ENCODE results near the gene AOC3.
"Not testable (repeated sequence)": the region's sequence is repeated elsewhere in the genome, so short reads cannot be mapped to it uniquely, and the experiment has no call there.

Gene AOC3

GRCh38 chr17:42866216-42866615, 15.2 kb downstream of the AOC3 start:
- H3K27ac ChIP-seq: no peak overlapping the region
- peaks cover 25 to 47% (median 36%) of the 10 kb centered on the region in 3 donors for H3K36me3 ChIP-seq
- no peak for DNase-seq
- H3K4me3 ChIP-seq: no peak overlapping the region
- intact Hi-C loops (cut with DNase I; ENCODE audit: low total_unique reads): no loop called here
- H3K27me3 ChIP-seq: no peaks in the 10 kb centered on the region
- peaks cover 0 to 21% (median 12%) of the 10 kb centered on the region in 4 donors for H3K4me1 ChIP-seq
- H3K9me3 ChIP-seq: no peaks in the 10 kb centered on the region
- no peak for TF ChIP-seq CTCF (IDR thresholded peaks at IDR 0.05)

DNA sequence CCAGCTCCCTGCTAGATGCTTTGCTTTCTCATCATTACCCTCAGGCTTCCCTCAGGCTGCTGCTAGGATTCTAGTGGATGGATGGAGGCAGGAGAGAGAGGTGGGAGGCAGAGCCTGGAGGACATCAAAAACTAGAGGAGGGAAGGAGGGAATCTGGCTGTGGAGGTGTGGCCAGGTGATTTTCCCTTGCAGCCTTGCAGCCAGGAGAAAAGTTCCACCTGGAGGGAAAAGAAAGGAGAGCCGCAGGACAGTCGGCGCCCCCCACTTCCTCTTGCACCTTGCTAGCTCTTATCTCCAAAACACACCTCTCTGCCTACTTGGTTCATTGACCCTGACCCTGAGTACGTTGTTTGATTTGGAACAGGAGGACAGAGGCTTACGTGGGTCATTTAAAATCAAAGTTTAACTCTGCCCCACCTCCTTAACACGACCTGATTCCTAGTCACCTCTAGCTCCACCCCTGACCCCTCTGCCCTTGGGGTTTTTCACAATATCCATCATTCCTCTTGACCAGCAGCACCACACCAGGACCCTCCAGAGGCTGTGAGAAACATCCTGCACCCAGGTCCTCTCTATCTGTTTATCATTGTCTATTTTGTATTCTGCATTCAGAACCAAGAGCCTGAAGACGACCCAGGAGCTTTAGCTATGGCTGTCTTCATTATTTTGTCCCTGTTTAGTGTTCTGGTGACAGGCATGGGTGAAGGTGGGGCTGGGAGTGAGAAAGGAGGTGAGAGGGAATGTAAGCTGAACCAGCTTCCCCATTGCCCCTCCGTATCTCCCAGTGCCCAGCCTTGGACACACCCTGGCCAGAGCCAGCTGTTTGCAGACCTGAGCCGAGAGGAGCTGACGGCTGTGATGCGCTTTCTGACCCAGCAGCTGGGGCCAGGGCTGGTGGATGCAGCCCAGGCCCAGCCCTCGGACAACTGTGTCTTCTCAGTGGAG, 15.9 kb downstream of the AOC3 start:
- Histone ChIP-seq H3K27me3 (no peaks in the 10 kb centered on the region), H3K4me3 (no peak overlapping the region), H3K4me1 (peaks cover 0 to 21% (median 12%) of the 10 kb centered on the region in 4 donors), H3K36me3 (peaks cover 26 to 54% (median 41%) of the 10 kb centered on the region in 3 donors), H3K9me3 (no peaks in the 10 kb centered on the region), H3K27ac (no peak overlapping the region)
- no peak for DNase-seq
- TF ChIP-seq CTCF (IDR thresholded peaks at IDR 0.05): no peak
- intact Hi-C loops (cut with DNase I; ENCODE audit: low total_unique reads): no loop called here

DNA sequence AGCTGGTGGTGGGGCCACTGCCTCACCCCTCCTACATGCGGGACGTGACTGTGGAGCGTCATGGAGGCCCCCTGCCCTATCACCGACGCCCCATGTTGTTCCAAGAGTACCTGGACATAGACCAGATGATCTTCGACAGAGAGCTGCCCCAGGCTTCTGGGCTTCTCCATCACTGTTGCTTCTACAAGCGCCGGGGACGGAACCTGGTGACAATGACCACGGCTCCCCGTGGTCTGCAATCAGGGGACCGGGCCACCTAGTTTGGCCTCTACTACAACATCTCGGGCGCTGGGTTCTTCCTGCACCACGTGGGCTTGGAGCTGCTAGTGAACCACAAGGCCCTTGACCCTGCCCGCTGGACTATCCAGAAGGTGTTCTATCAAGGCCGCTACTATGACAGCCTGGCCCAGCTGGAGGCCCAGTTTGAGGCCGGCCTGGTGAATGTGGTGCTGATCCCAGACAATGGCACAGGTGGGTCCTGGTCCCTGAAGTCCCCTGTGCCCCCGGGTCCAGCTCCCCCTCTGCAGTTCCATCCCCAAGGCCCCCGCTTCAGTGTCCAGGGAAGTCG, 16.8 kb downstream of the AOC3 start:
- H3K27ac ChIP-seq; intact Hi-C loops (cut with DNase I; ENCODE audit: low total_unique reads); H3K27me3 ChIP-seq; H3K4me3 ChIP-seq; DNase-seq; H3K9me3 ChIP-seq: not testable (repeated sequence)
- peaks cover 0 to 21% (median 12%) of the 10 kb centered on the region in 4 donors for H3K4me1 ChIP-seq
- H3K36me3 ChIP-seq: peaks cover 34 to 62% (median 49%) of the 10 kb centered on the region in 3 donors

GRCh38 chr17:42868338-42868737, 17.3 kb downstream of the AOC3 start:
- DNase-seq: no peak
- no peaks in the 10 kb centered on the region for H3K9me3 ChIP-seq
- no peaks in the 10 kb centered on the region for H3K27me3 ChIP-seq
- no peak overlapping the region for H3K27ac ChIP-seq
- H3K4me3 ChIP-seq: no peak overlapping the region
- peaks cover 0 to 20% (median 12%) of the 10 kb centered on the region in 4 donors for H3K4me1 ChIP-seq
- no peak for TF ChIP-seq CTCF (IDR thresholded peaks at IDR 0.05)
- peaks cover 35 to 67% (median 52%) of the 10 kb centered on the region in 3 donors for H3K36me3 ChIP-seq
- intact Hi-C loops (cut with DNase I; ENCODE audit: low total_unique reads): no loop called here

DNA sequence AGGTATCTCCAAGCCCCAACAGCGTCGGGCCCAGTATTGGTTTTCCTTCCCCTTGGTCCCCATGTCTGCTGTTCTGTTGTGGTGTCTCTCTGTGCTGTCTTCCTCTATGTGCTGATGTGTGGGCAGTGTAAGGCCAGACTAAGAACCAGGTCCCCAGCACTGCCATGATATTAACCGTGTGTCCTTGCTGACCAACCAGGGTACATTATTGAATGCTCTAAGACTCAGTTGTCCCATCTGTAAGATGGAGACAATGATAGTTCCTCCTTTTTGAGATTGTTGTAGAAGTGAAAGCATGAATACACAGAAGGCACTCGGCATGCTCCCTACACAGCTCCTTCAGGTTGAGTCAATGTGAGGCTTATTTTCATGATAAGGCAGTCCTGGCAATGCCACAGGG, 20.6 kb downstream of the AOC3 start:
- H3K9me3 ChIP-seq: no peaks in the 10 kb centered on the region
- no peak overlapping the region for H3K27ac ChIP-seq
- H3K4me1 ChIP-seq: peaks cover 0 to 9% (median 0%) of the 10 kb centered on the region in 4 donors
- DNase-seq: no peak
- TF ChIP-seq CTCF (IDR thresholded peaks at IDR 0.05): no peak
- intact Hi-C loops (cut with DNase I; ENCODE audit: low total_unique reads): loop anchor here (2.0 kb wide), 1 partner anchor 17 kb away; no protein-coding TSS in a partner anchor
- H3K4me3 ChIP-seq: no peak overlapping the region
- peaks cover 35 to 66% (median 43%) of the 10 kb centered on the region in 3 donors for H3K36me3 ChIP-seq
- H3K27me3 ChIP-seq: no peaks in the 10 kb centered on the region

Measured in tibial artery (tissue), 4 donors.